GM18502 (cell line): ENCODE results near the gene RASSF5.

Experiments used
- ATAC-seq: cut with Tn5 transposase; IDR thresholded peaks from one replicate; pipeline ENCODE4 v1.9.1; 2021; ENCODE audit warnings: mild to moderate bottlenecking; ENCODE audit not compliant: unreplicated experiment, poor library complexity

RASSF5 gene

DNA sequence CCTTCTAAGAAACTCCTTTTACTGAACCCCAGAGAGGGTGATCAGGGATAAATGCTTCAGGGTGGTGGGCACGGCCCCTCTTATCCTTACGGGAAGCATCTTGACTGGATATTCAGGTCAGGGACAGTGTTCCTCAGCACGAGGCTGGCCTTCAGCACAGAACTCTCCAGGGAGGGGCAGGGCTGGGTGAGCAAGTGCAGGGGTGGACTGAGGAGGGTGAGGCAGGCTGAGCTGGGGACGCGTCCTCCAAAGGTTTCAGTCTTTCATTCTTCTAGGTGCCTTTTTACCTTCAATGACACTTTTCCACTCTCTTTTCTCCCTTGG is 52.3 kb downstream of the RASSF5 start:
- ATAC-seq: no peak

DNA sequence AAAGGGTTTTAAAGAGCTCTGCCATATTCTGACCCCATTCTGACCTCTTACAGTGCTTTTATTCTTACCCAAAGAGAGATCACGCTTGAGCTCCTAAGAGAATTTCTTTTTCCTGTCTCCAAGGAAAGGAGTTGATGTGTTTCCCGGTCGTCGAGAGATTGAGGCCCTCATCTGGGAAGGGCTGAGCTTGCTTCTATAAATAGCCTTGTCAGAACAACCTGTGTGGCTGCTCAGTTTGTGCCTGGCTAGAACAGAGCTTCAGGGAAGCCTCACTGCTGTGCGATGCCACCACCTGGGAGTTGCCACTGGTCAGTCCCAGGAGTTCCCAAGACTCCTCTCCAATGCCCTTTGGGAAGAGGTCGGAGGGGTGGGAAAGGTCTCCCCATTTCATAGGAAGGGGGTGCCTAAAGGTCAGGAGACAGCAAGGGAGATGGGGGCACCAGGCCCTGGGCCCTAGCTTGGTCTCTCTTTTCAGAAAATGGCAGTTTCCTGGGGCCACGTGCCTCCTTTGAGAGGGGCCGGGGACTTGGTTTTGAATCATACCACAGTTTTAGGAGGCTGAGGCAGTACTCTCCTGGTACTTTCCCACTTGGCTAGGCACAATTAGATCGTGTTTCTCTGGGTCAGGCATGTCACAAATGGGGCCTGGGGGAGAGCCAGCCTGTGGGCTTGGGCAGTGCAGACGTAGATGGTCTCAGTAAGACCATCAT is 52.8 kb downstream of the RASSF5 start:
- no peak for ATAC-seq

DNA sequence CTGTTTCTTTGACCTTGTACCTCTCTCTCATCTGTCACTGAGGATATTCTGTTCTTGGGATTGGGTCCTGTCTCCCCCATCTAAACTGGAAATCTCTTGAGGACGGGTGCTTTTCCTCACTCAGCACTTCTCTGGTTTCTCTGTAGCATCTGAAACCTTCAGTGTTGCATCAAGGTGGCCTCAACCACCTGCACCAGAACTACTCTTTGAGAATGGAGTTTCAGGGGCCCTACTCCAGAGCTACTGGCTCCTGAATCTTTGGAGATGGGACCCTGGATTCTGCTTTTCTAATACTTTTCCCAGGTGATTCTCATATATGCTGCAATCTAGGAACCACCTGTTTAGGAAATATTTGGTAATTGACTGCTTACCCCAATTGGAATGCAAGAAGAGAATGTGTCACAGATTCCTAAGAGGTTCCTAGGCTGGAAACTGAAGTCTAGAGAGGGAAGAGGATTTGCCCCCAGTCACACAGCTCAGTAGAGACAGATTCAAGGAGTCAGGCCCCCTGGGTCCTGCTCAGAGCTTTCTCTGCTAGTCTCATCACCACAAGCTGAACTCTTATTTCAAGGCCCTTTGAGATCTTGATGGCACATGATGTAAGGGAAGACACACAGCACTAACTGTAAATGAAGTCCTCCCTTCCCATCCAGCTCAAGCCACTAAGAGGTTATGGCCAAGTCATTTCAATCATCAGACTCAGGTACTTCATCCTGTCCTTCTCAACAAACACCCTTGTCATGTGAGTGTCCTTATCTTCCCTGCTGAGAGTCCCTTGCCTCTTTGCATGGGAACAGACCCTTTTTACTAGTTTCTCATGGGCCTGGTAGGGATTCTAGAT is 56.3 kb downstream of the RASSF5 start:
- ATAC-seq: peak; percentile 35

DNA sequence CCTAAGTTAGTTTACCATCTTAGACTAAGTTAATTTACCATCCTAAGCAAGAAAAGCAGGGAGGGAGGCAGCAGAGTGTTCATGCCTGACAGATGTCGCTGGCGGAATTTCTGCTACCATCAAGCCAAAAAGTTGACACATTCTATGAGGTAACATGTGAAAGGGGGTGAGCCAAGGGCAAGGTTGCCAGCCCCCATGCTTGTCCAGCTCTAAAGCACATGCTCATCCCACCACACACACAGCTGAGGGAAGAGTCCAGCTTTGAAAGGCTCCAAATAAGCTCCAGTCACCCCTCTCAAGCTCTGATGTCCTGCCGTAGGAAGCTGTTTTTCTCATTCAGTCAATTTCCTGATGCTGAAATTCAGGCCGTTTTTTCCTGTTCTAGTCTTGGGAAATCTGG is 58.7 kb downstream of the RASSF5 start:
- no peak for ATAC-seq

DNA sequence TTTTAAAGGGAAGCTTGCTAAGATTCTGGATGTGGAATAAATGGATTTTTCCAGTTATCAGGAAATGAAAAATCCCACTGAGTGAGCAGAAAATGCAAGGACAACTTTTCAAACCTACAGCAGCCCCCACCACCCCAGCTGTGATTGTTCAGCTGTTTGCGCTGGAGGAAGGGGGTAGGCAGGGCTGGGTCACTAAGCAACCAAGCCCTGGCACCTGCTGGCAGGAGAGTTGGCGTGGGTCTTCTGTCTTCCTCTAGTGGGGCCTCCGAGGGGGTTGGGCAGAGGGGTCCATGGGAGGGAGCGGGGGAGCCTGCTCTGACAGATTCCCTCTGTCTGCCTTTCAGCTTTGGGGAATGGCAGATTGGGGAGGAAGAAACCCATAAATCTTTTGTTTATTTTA is 59.7 kb downstream of the RASSF5 start:
- no peak for ATAC-seq

DNA sequence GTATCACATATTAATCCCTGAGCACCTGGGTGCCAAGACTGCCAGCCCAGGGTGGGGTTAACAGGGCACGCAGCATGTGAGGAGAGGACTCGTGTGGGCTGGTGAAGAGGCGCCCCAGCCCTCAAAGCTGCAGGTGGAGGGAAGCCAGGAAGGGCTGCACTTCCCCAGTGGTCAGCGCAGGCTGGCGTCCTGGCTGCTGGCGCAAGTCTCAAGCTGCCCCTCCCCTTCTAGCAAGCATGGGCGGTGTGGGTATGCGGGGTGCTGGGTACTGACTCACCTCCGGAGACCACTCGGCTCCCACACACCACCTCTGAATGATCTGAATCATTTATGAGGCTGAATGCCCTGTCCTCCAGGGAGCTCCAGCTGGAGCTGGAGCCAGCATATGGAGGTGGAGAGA is 60.9 kb downstream of the RASSF5 start:
- no peak for ATAC-seq

DNA sequence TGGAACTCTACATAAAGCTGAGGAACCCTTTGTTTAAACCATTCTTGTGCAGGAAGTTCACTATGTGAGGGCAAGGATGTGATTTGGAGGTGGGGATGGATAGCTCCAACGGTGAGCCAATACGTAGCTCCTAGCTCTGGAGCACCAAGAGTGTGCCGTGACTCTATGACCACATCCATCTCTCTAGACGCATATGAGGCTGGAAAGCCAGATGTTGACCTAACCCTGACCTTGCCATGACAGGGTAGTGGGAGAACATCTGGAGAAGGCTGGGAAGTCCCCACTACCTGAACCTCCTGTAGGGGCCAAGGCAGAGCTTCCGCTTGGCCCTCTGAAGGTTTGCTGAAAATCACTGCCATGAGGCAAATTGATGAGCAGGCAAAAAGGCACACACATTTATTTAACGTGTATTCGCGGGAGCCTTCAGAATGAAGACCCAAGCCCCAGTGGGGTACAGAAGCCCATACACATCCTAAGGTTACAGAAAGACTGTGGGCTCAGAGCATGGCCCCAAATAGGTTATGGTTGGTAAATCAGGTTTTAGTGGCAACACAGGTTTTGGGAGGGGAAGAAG is 61.5 kb downstream of the RASSF5 start:
- ATAC-seq: no peak

DNA sequence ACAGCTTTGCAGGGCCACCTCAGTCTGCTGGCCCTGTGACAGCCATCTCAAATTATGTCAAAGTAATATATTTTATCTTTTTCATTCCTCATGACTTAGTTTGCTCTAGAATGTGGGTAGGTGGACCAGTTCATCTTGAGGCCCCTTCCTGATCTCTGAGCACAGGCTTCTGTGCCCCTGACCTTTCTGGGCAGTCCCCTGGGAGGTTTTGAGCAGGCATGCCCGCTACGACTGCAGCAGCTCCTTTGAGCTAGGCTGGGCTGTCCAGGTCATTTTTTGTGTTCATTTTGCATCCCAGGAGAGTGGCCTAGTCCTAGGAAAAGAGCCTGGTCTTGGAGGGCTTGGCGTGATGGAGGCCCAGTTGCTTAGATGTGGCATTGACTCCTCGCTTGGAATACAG is 62.2 kb downstream of the RASSF5 start:
- ATAC-seq: no peak

DNA sequence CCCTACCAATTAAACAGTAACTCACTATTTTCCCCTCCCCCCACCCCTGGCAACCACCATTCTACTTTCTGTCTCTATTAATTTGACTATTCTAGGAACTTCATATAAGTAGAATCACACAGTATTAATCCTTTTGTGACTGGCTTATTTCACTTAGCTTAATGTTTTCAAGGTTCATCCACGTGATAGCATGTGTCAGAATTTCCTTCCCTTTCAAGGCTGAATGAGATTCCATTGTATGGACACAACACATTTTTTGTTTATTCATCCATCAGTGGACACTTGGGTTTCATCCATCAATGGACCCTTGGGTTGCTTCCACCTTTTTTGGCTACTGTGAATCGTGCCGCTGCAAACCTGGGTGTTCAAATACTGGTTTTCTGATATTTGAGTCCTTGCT is 63.2 kb downstream of the RASSF5 start:
- no peak for ATAC-seq

DNA sequence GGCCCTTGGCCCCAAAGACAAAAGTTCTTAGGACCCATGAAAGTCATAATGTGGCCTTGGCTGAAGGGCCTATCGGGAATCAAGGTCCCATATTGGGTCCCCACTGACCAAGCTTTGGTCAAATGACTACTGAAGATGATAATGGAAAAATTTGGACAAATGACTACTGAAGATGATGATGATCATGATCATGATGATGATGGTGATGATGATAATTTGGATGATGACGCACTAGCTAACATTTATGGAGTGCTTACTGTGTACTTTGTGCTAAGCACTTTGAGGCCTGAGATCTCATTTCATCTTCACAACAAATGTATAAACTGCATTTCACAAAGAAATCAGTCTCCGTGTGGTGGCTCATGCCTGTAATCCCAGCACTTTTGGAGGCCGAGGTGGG is 65.5 kb downstream of the RASSF5 start:
- no peak for ATAC-seq

DNA sequence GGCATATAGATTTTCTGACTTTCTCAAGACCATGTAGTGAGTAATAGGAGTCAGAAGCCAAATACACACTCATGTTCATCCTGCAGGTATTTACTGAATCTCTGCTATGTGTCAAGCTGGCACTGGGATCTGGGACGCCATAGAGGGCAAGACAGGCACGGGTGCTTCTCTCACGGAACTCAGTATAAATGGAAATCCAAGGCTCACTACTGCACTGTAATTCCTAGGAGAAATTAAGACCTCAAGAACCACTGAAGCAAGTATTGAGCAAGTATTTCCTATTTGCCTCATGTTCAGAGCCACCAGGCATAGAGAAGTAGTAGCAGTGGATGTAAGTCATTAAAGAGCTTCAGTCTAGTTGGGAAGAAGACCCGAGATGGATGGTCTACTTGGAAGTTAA is 66.0 kb downstream of the RASSF5 start:
- no peak for ATAC-seq

DNA sequence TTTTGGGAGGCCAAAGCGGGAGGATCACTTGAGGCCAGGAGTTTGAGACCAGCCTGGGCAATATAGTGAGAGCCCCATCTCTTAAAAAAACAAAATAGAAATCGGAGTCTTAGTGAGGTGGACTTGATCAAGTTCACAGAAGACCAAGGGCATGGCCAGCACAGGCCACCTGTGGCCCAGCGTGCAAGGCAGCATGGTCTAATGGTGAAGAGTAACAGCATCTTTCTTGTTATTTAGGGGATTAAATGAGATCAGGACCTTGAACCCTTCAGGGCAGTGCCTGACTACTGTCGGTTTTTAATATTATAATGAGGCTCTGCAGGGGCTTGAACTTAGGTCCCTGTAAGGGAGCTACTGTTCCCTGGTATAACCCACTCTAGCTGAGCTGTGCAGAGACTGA is 66.4 kb downstream of the RASSF5 start:
- ATAC-seq: no peak

DNA sequence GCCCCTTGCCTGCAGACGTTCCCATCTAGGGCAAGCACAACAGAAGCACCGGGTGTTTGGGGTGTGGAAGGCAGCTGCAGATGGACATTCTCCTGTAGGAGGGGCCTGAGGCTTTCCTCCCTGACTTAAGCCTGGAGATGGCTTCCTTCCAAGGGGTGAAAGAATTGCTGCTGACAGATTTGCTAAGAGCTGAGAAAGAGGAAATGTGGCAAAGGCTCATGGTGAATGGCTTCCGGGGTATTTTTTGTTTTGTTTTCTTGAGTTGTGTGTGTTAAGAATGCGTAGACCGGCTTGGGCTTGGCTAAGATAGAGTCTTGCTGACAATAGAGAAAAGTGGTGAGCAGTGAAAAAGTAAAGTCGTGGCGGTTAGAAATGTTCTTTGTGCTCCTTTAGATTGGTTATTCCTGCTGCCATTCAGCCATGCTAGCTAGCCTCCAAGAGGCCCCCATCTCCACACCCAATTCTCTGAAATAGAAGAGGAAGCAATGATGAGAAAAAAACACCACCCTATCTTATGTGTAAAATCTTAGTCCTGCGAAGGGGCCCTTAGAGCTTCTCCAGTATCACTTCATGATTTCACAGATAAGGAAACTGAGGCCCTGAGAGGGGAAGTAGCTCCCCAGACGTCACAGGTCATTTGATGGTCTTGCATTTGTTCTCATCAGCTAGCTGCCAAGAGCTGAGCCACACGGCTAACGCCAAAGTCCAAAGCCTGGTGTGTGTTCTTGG is 68.0 kb downstream of the RASSF5 start:
- ATAC-seq: peak; percentile 39

DNA sequence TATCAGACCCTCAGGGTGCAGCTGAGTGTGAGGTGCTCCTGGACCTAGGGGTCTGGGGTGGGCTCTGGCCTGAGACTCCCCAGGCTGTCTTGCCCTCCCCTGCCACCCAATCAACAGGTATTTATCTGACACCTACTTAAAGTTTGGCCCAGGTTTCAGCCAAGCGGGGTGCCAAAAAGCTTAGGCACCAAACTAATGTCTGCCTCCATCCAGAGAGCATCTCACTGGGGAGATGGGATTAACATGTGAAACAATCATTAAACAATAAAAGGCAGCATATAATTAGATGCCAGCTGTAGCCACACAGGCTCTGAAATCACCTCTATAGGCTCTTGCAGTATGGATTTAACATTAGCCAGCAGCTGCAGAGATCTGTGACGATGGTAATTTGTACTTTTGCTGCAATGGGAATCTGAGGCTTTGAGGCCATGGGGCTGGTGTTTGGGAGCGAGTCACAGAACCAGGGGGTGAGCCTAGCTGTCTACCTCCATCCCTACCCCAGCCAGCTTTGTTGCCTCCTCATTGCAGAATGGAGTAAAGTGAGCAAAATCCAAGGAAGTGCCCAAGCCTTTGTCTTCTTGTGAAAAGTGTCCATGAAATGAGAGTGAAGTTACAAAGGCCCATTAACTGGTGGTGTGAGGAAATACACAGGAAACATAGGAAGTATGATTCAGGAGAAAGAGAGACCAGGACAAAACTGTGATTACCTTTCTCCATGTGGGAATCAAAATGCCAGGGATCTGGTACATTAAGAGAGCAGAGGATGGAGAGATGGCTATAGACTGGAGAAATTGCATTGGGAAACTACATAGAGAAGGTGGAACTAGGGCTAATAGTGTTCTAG is 68.8 kb downstream of the RASSF5 start:
- no peak for ATAC-seq

DNA sequence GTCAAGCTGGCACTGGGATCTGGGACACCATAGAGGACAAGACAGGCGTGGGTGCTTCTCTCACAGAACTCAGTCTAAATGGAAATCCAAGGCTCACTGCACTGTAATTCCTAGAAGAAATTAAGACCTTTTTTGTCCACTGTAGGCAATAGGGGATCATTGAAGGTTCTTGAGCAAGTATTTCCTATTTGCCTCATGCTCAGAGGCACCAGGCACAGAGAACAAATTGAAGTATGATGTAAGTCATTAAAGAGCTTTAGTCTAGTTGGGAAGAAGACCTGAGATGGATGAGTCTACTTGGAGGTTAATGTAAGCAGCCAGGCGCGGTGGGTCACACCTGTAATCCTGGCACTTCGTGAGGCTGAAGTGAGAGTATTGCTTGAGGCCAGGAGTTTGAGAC is 70.3 kb downstream of the RASSF5 start:
- ATAC-seq: no peak

DNA sequence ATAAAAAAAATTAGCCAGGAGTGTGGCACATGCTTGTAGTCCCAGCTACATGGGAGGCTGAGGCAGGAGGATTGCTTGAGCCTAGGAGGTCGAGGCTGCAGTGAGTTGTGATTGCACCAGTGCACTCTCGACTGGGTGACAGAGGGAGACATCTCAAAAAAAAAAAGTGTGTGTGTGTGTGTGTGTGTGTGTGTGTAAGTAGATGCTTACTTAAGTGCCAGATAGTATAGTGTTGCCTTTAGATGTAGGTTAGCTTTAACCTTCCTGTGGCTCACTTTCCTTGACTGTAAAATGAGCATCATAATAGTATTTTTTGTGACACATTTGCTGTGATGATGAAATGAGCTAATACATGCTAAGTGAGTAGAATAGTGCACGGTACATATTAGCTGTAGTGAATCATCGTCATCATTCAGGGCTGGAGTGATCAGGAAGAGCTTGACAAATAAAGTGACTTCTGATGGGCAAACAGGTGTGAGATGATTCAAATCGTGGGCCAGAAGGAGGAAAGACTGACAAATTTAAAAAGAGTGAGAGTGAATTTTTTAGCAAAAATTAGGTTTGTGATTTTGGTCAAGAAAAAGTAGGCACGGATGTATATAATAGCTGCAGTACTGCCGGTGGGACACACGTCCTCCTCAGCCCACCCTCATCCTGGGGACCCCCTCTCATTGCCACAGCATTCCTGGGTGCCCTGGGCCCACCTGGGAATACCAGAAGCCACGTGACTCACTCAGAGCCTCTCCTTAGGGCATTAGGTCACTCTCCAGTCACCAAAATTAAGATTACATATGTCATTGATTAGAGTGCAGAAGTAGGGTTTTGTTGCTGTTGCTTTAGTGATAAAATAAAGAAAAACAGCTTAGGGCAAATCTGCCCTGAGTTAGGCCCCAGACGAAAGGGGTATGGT is 71.0 kb downstream of the RASSF5 start:
- no peak for ATAC-seq

DNA sequence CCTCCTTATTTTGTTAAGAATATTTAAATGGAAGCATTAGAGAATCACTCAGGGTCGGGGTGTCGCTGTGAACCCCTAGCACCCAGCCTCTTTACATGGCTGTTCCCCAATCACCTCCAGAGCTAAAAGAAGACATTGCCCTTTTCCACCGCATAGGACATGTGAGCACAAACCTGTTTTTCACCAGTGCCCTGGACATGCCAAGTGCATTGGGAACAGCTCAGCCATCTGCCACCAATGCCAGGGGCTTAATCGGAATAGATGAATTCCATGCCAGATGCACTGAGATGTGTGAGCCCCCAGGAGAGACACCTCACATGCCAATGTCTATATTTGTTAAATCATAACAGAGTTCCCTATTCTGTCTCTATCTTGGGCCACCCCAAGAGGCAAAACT is 71.6 kb downstream of the RASSF5 start:
- no peak for ATAC-seq

DNA sequence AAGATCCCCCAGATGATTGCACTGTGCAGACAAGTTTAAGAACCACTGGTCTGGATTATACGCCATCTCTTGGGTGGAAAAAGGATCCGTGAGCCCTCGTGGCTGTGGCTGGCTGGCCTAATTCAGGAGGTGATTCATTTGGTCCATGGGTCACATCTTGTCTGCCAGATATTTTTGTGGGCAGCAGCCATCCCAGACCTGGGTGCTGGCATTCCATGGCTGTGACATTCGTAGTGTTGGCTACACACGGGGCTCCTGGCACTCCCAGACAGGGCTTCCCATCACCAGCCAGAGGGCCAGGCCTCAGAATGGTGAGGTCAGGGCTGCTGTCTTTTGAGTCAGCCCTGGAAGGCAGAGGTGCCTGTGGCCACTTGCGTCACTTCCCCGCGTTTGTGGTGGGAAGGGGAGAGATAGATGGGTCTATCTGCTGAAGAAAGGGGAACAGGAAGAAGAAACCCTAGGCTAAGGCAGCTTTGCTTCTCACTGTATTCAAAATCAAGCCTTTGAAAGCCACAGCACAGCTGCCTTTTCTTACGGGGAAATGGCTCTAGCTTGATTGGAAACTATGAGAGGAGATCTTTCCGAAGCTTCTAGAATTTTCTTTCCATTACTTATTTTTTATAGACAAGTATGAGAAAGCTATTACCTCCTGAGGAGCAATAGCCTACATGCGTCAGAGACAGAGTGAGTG is 72.6 kb downstream of the RASSF5 start:
- ATAC-seq: peak; percentile 79
